OCI-LY1 (cell line): ENCODE results near the gene KMO.

Experiments
- H2AFZ ChIP-seq: fragments of 200-600 bp; sonication (generic), shearing (Covaris generic); 2 replicates; pipeline ENCODE4 v1.6.0; 2014; ENCODE audit warnings: antibody characterized with exemption, mild to moderate bottlenecking, low read length
- H3F3A ChIP-seq: fragments of 200-600 bp; sonication (generic), shearing (Covaris generic); 2 replicates; pipeline ENCODE4 v1.6.0; 2014; ENCODE audit warnings: mild to moderate bottlenecking, antibody characterized with exemption, low read length, moderate library complexity; ENCODE audit not compliant: insufficient read depth
- H3K27ac ChIP-seq: fragments of 200-600 bp; sonication (generic); 2 replicates; pipeline ENCODE4 v1.5.1; 2014; ENCODE audit warnings: low read length, mixed run types, mild to moderate bottlenecking, low read depth; ENCODE audit not compliant: poor library complexity, severe bottlenecking
- H3K27me3 ChIP-seq: fragments of 200-600 bp; sonication (generic); 2 replicates; pipeline ENCODE4 v1.6.0; 2014; ENCODE audit warnings: antibody characterized with exemption, mild to moderate bottlenecking, low read length, moderate library complexity; ENCODE audit not compliant: insufficient read depth
- H3K36me3 ChIP-seq: fragments of 200-600 bp; sonication (generic); 2 replicates; pipeline ENCODE4 v1.6.1; 2014; ENCODE audit warnings: mild to moderate bottlenecking, antibody characterized with exemption, low read length, moderate library complexity, mixed read lengths; ENCODE audit not compliant: insufficient read depth
- H3K4me1 ChIP-seq: fragments of 200-600 bp; sonication (generic); 2 replicates; pipeline ENCODE4 v1.5.1; 2014; ENCODE audit warnings: mild to moderate bottlenecking, low read length, moderate library complexity; ENCODE audit not compliant: insufficient read depth, severe bottlenecking
- H3K4me2 ChIP-seq: fragments of 200-600 bp; sonication (generic), shearing (Covaris generic); 2 replicates; pipeline ENCODE4 v1.6.1; 2014; ENCODE audit warnings: low read length
- H3K4me3 ChIP-seq: fragments of 200-600 bp; sonication (generic); 2 replicates; pipeline ENCODE4 v1.5.1; 2014; ENCODE audit warnings: low read length, low read depth, mild to moderate bottlenecking, mixed read lengths; ENCODE audit not compliant: poor library complexity, severe bottlenecking
- H3K79me2 ChIP-seq: fragments of 200-600 bp; shearing (Covaris generic); 2 replicates; pipeline ENCODE4 v1.6.1; 2016; ENCODE audit warnings: mixed run types, low read length, mixed read lengths; ENCODE audit not compliant: insufficient read depth
- H3K9ac ChIP-seq: fragments of 200-600 bp; sonication (generic), shearing (Covaris generic); 2 replicates; pipeline ENCODE4 v1.6.1; 2014; ENCODE audit warnings: mild to moderate bottlenecking, low read length, mixed read lengths
- H3K9me2 ChIP-seq: fragments of 200-600 bp; sonication (generic), shearing (Covaris generic); 2 replicates; pipeline ENCODE4 v1.6.1; 2014; ENCODE audit warnings: low read depth, mild to moderate bottlenecking, low read length, mixed read lengths
- H3K9me3 ChIP-seq: fragments of 200-600 bp; shearing (Covaris generic); 2 replicates; pipeline ENCODE4 v1.6.1; 2014; ENCODE audit warnings: low read length, mixed read lengths
- H4K20me1 ChIP-seq: fragments of 200-600 bp; sonication (generic), shearing (Covaris generic); 2 replicates; pipeline ENCODE4 v1.6.0; 2016; ENCODE audit warnings: mild to moderate bottlenecking, low read length; ENCODE audit not compliant: insufficient read depth
- EZH2 ChIP-seq: fragments of 200-600 bp; sonication (generic), shearing (Covaris generic); IDR thresholded peaks from 2 replicates; pipeline ENCODE4 v1.8.0; 2017; ENCODE audit warnings: borderline replicate concordance, mixed run types, mild to moderate bottlenecking, antibody characterized with exemption, low read length, moderate library complexity, mixed read lengths
- TF ChIP-seq, protein P1 (sequence below): fragments of 200-600 bp; sonication (generic), shearing (Covaris generic); IDR thresholded peaks from 2 replicates; pipeline ENCODE4 v1.5.1; 2017; ENCODE audit warnings: mild to moderate bottlenecking, antibody characterized with exemption, low read length, moderate library complexity, mixed read lengths

KMO gene

GRCh38 chr1:241640149-241640866 lies 108.1 kb downstream of the KMO start, which contains the start of the genes CHML and OPN3:
TSS of gene CHML (minus strand) at chr1:241640369. CDS start at chr1:241635766, 4,603 bp downstream.
TSS of gene OPN3 (minus strand) at chr1:241640369. CDS start at chr1:241640254, 115 bp downstream.
- Histone ChIP-seq H3K27me3 (no peaks in the 10 kb centered on the region), H3K27ac (no peak within 1 kb of the TSS), H2AFZ (peak within 1 kb of the TSS; percentile 89), H3K4me1 (peaks cover 28% of the 10 kb centered on the region), H3K9me2 (no peaks in the 10 kb centered on the region), H3K4me3 (peak within 1 kb of the TSS; percentile 94), H4K20me1 (no peaks in the 10 kb centered on the region), H3K9me3 (no peaks in the 10 kb centered on the region), H3F3A (no peaks in the 10 kb centered on the region), H3K4me2 (peak within 1 kb of the TSS; percentile 99), H3K79me2 (no peaks in the 10 kb centered on the region), H3K9ac (peak within 1 kb of the TSS; percentile 83), H3K36me3 (peaks cover 3% of the 10 kb centered on the region; the same call in 1 of the 2 replicates)
- TF ChIP-seq EZH2, result no peak
- TF ChIP-seq, protein P1, sequence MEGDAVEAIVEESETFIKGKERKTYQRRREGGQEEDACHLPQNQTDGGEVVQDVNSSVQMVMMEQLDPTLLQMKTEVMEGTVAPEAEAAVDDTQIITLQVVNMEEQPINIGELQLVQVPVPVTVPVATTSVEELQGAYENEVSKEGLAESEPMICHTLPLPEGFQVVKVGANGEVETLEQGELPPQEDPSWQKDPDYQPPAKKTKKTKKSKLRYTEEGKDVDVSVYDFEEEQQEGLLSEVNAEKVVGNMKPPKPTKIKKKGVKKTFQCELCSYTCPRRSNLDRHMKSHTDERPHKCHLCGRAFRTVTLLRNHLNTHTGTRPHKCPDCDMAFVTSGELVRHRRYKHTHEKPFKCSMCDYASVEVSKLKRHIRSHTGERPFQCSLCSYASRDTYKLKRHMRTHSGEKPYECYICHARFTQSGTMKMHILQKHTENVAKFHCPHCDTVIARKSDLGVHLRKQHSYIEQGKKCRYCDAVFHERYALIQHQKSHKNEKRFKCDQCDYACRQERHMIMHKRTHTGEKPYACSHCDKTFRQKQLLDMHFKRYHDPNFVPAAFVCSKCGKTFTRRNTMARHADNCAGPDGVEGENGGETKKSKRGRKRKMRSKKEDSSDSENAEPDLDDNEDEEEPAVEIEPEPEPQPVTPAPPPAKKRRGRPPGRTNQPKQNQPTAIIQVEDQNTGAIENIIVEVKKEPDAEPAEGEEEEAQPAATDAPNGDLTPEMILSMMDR, result no peak

- Histone ChIP-seq H3K9me3 (no peaks in the 10 kb centered on the region), H3K27me3 (no peaks in the 10 kb centered on the region), H3K27ac (no peak overlapping the region), H3K4me2 (peak overlapping the region; percentile 70), H2AFZ (peak overlapping the region; percentile 89), H3F3A (no peaks in the 10 kb centered on the region), H4K20me1 (no peaks in the 10 kb centered on the region), H3K36me3 (no peaks in the 10 kb centered on the region; the same call in 1 of the 2 replicates), H3K79me2 (no peaks in the 10 kb centered on the region), H3K9ac (peak overlapping the region; percentile 39; the same call in 1 of the 2 replicates), H3K4me1 (peaks cover 21% of the 10 kb centered on the region), H3K9me2 (no peaks in the 10 kb centered on the region), H3K4me3 (peak overlapping the region; percentile 94)
- TF ChIP-seq, protein P1, result no peak
- no peak for TF ChIP-seq EZH2
Observed at GRCh38 chr1:241640867-241641622, 108.9 kb downstream of the KMO start.

GRCh38 chr1:241641773-241642592 lies 109.8 kb downstream of the KMO start:
- Histone ChIP-seq H3K4me3 (no peak overlapping the region), H4K20me1 (no peaks in the 10 kb centered on the region), H3K4me1 (peaks cover 17% of the 10 kb centered on the region), H3K9me2 (no peaks in the 10 kb centered on the region), H3K9me3 (no peaks in the 10 kb centered on the region), H3K27me3 (no peaks in the 10 kb centered on the region), H3K4me2 (no peak overlapping the region), H3K9ac (no peak overlapping the region), H2AFZ (no peak overlapping the region), H3K79me2 (no peaks in the 10 kb centered on the region), H3K36me3 (no peaks in the 10 kb centered on the region; the same call in 1 of the 2 replicates), H3F3A (no peaks in the 10 kb centered on the region), H3K27ac (no peak overlapping the region)
- TF ChIP-seq, protein P1, result no peak
- TF ChIP-seq EZH2, result no peak
